A549 (cell line): ENCODE measurements around the gene TMEM86B. TPM values are rescaled to one million over a fixed set of nuclear protein-coding genes. Genes with fewer than 3 reads are reported as not detected.

Source experiments
- ATAC-seq, 2 experiments: fragments of 200-7000 bp in 1 of 2; fragments of >200 bp in 1 of 2; cut with Nextera tagmentation in 1 of 2; cut with Tn5 transposase in 1 of 2; 3 replicates each; pipeline versions ENCODE4 v1.8.0 to v1.9.1; 2018 to 2020; ENCODE audit warnings: mild to moderate bottlenecking in 1 of 2, moderate library complexity in 1 of 2
- CTCF ChIA-PET: fragments of 300-600 bp; sonication (Branson Sonifier 250); formaldehyde crosslinking; extraction: SDS; loops from one replicate; lab custom pipeline; 2021; ENCODE audit warnings: antibody characterized with exemption, inconsistent platforms; lab: Yijun Ruan, JAX
- POLR2A ChIA-PET: fragments of 350-600 bp; formaldehyde crosslinking; extraction: SDS; loops from one replicate; lab custom pipeline; 2021; ENCODE audit warnings: antibody characterized with exemption, inconsistent platforms; lab: Yijun Ruan, JAX
- DNase-seq, 2 experiments: peaks; one replicate each; pipeline versions ENCODE4 v3.0.0 to v3.0.0-alpha.2; 2011 to 2016; ENCODE audit warnings: low read depth in 1 of 2, low spot score in 1 of 2
- FAIRE-seq: peaks from 2 replicates; lab custom pipeline; 2011; peaks lifted over from hg19 to GRCh38; lab: Jason Lieb, UNC
- H3K27ac ChIP-seq, 2 experiments: fragments of >200 bp; sonication (Bioruptor Twin); formaldehyde crosslinking; 3 replicates each; pipeline ENCODE4 v1.5.1; 2016 to 2017
- H3K4me1 ChIP-seq: fragments of >200 bp; sonication (Bioruptor Twin); formaldehyde crosslinking; 3 replicates; pipeline ENCODE4 v1.6.1; 2016
- H3K4me2 ChIP-seq: fragments of >200 bp; sonication (Bioruptor Twin); formaldehyde crosslinking; 3 replicates; pipeline ENCODE4 v1.6.1; 2016
- H3K4me3 ChIP-seq: fragments of >200 bp; sonication (Bioruptor Twin); formaldehyde crosslinking; 3 replicates; pipeline ENCODE4 v1.5.1; 2016
- H3K9me3 ChIP-seq: fragments of >200 bp; sonication (Bioruptor Twin); formaldehyde crosslinking; 3 replicates; pipeline ENCODE4 v1.6.1; 2016
- BHLHE40 ChIP-seq: IDR thresholded peaks from 2 replicates; pipeline ENCODE4 v1.6.1; 2012; ENCODE audit warnings: low read depth, low read length, inconsistent platforms
- CBX2 ChIP-seq: fragments of 200-600 bp; sonication (generic); IDR thresholded peaks from 2 replicates; pipeline ENCODE4 v1.6.1; 2016; ENCODE audit warnings: low read depth, mild to moderate bottlenecking, borderline replicate concordance
- CHD2 ChIP-seq: fragments of 150-350 bp; IDR thresholded peaks from 2 replicates; pipeline ENCODE4 v1.6.1; 2014; ENCODE audit warnings: low read length; ENCODE audit not compliant: partially characterized antibody
- CHD4 ChIP-seq: fragments of 200-600 bp; sonication (generic); IDR thresholded peaks from 2 replicates; pipeline ENCODE4 v1.6.1; 2016; ENCODE audit warnings: antibody characterized with exemption, mild to moderate bottlenecking, borderline replicate concordance
- ESRRA ChIP-seq: fragments of 150-350 bp; IDR thresholded peaks from 2 replicates; pipeline ENCODE4 v1.6.1; 2014; ENCODE audit warnings: mild to moderate bottlenecking, low read length, borderline replicate concordance
- FOSB ChIP-seq: fragments of 250-450 bp; sonication (Bioruptor Pico); IDR thresholded peaks from 2 replicates; pipeline ENCODE4 v1.5.0; 2020; ENCODE audit warnings: mild to moderate bottlenecking, moderate library complexity
- FOXS1 ChIP-seq: fragments of 250-450 bp; sonication (Bioruptor Pico); IDR thresholded peaks from 2 replicates; pipeline ENCODE4 v1.5.0; 2020; ENCODE audit warnings: mild to moderate bottlenecking, moderate library complexity
- HOXA7 ChIP-seq: fragments of 250-450 bp; sonication (Bioruptor Pico); IDR thresholded peaks from 2 replicates; pipeline ENCODE4 v1.5.0; 2020; ENCODE audit warnings: mild to moderate bottlenecking, moderate library complexity
- HOXB5 ChIP-seq: fragments of 250-450 bp; sonication (Bioruptor Pico); IDR thresholded peaks from 2 replicates; pipeline ENCODE4 v1.5.0; 2020; ENCODE audit warnings: mild to moderate bottlenecking, moderate library complexity
- JUN ChIP-seq, 2 experiments: fragments of >200 bp; sonication (Bioruptor Twin); formaldehyde crosslinking; IDR thresholded peaks; 2 replicates in 1 of 2; 3 replicates in 1 of 2; pipeline ENCODE4 v1.6.1; 2016 to 2017
- JUNB ChIP-seq: fragments of >200 bp; sonication (Bioruptor Twin); formaldehyde crosslinking; IDR thresholded peaks from 2 replicates; pipeline ENCODE4 v1.6.1; 2016
- KDM1A ChIP-seq: fragments of 200-600 bp; sonication (generic); IDR thresholded peaks from 2 replicates; pipeline ENCODE4 v1.6.1; 2016; ENCODE audit warnings: low read depth, mild to moderate bottlenecking
- MAZ ChIP-seq: fragments of 150-350 bp; IDR thresholded peaks from 2 replicates; pipeline ENCODE4 v1.6.1; 2014; ENCODE audit warnings: antibody characterized with exemption, low read depth, low read length, borderline replicate concordance
- MYC ChIP-seq: IDR thresholded peaks from 2 replicates; pipeline ENCODE4 v1.6.1; 2012; ENCODE audit warnings: mild to moderate bottlenecking, inconsistent platforms, low read length, improper control_type of control experiment, borderline replicate concordance
- NPAS2 ChIP-seq: fragments of 250-450 bp; sonication (Bioruptor Pico); IDR thresholded peaks from 2 replicates; pipeline ENCODE4 v1.8.0; 2022; ENCODE audit warnings: mild to moderate bottlenecking, moderate library complexity, borderline replicate concordance
- NR3C1 ChIP-seq: fragments of >200 bp; sonication (Bioruptor Twin); formaldehyde crosslinking; IDR thresholded peaks from 3 replicates; pipeline ENCODE4 v1.6.1; 2017
- RAD21 ChIP-seq, 2 experiments: fragments of >200 bp in 1 of 2; sonication (Bioruptor Twin) in 1 of 2; formaldehyde crosslinking in 1 of 2; IDR thresholded peaks in 1 of 2; conservative IDR thresholded peaks in 1 of 2; 2 replicates in 1 of 2; 3 replicates in 1 of 2; pipeline ENCODE4 v1.6.1; 2012 to 2018; ENCODE audit warnings: inconsistent platforms in 1 of 2
- RARB ChIP-seq: fragments of 250-450 bp; sonication (Bioruptor Pico); IDR thresholded peaks from 2 replicates; pipeline ENCODE4 v1.8.0; 2021; ENCODE audit warnings: mild to moderate bottlenecking, moderate library complexity
- RCOR1 ChIP-seq: fragments of 150-350 bp; IDR thresholded peaks from 2 replicates; pipeline ENCODE4 v1.6.1; 2014; ENCODE audit warnings: antibody characterized with exemption, low read length, low read depth
- SMC3 ChIP-seq: fragments of >200 bp; sonication (Bioruptor Twin); formaldehyde crosslinking; IDR thresholded peaks from 3 replicates; pipeline ENCODE4 v1.6.1; 2018; ENCODE audit warnings: inconsistent platforms
- TFCP2L1 ChIP-seq: fragments of 250-450 bp; sonication (Bioruptor Pico); IDR thresholded peaks from 2 replicates; pipeline ENCODE4 v1.5.0; 2021; ENCODE audit warnings: mild to moderate bottlenecking
- TP53 ChIP-seq: fragments of 250-450 bp; sonication (Bioruptor Pico); IDR thresholded peaks from 2 replicates; pipeline ENCODE4 v1.5.0; 2021; ENCODE audit warnings: mild to moderate bottlenecking, moderate library complexity
- ZNF302 ChIP-seq: fragments of 250-450 bp; sonication (Bioruptor Pico); IDR thresholded peaks from 2 replicates; pipeline ENCODE4 v1.9.0; 2021; ENCODE audit warnings: inconsistent platforms, mild to moderate bottlenecking, moderate library complexity
- WGBS: methylation state at CpG from one replicate; pipeline ENCODE4 v1.1.6; 2017; ENCODE audit errors: missing lambda C conversion rate; 5-methylcytosine and 5-hydroxymethylcytosine counted together
- polyA plus RNA-seq, 4 experiments: library from polyadenylated mRNA; depleted of rRNA in 3 of 4; stranded (reverse); fragments of >200 nt; fragmentation: RNase III in 1 of 4; extraction: RNeasy Plus Mini Kit Qiagen cat#74134 plus additional on column Dnase treatment in 1 of 4; gene quantifications; 2 replicates in 3 of 4; 3 replicates in 1 of 4; pipeline ENCODE4 v1.2.3, GENCODE V29; 2011 to 2017
- TF ChIP-seq, protein P1 (sequence below): fragments of >200 bp; sonication (Bioruptor Twin); formaldehyde crosslinking; IDR thresholded peaks from 3 replicates; pipeline ENCODE4 v1.6.1; 2016
- TF ChIP-seq, protein P2 (sequence below): fragments of 150-350 bp; IDR thresholded peaks from 2 replicates; pipeline ENCODE4 v1.6.1; 2014; ENCODE audit warnings: low read depth, mild to moderate bottlenecking, low read length
- TF ChIP-seq, protein P3 (sequence below): IDR thresholded peaks from 2 replicates; pipeline ENCODE4 v1.6.1; 2012
- TF ChIP-seq, protein P4 (sequence below): fragments of >200 bp; sonication (Bioruptor Twin); formaldehyde crosslinking; IDR thresholded peaks from 3 replicates; pipeline ENCODE4 v1.5.1; 2016
- TF ChIP-seq, protein P5 (sequence below): IDR thresholded peaks from 2 replicates; pipeline ENCODE4 v1.6.1; 2012
- TF ChIP-seq, protein P6 (sequence below): fragments of 250-450 bp; sonication (Bioruptor Pico); IDR thresholded peaks from 2 replicates; pipeline ENCODE4 v1.5.0; 2021; ENCODE audit warnings: mild to moderate bottlenecking, moderate library complexity, borderline replicate concordance
- TF ChIP-seq, protein P7 (sequence below): fragments of 450-650 bp; IDR thresholded peaks from 2 replicates; pipeline ENCODE4 v1.6.1; 2014; ENCODE audit warnings: antibody characterized with exemption

Gene TMEM86B
- polyA plus RNA-seq, 2 of the 4 experiments (the other 2 are of a cell fraction), result 1.6 to 3.4 TPM

DNA sequence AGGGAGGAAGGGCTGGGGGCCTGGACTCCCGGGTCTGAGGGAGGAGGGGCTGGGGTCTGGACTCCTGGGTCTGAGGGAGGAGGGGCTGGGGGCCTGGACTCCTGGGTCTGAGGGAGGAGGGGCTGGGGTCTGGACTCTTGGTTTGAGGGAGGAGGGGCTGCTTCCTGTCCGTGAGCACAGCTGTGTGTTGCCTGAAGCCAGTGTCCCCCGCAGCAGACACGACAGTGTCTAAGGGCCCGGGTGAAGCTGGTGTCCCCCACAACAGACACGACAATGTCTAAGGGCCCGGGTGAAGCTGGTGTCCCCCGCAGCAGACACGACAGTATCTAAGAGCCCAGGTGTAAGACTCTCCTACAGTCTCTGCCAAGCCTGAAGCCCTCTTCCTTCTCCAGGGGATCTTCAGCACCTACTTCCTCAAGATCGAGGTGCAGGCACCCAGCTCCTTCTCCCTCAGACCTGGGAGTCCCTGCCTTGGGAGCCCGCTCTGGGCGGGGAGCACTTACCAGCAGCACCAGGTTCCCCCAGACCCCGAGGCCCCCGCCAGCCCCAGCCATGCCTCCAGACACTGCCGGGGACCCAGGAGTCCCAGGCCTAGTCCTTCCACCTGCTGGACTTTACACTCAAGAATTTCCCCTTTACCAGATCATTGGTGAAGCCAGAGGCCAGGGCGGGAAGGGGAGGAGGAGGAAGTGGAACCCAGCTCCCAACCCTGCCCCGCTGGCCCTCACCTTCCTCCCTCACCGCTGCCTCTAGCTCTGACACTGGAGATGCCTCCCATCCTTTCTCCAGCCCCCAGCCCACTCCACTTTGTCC lies 19.5 kb downstream of the TMEM86B start, which contains the start of gene PTPRH:
PTPRH (minus strand) TSS at position 622 of the 813 bp plus-strand sequence; CDS start at position 554, 68 bp downstream.
- peak; percentile 46 to 73 for DNase-seq
- Histone ChIP-seq H3K27ac (peak within 1 kb of the TSS; percentile 64 to 83), H3K9me3 (no peaks in the 10 kb centered on the region), H3K4me2 (peak within 1 kb of the TSS; percentile 64), H3K4me3 (no peak within 1 kb of the TSS), H3K4me1 (peaks cover 43% of the 10 kb centered on the region)
- peak; percentile 51 to 52 for ATAC-seq
- ChIA-PET POLR2A (interaction anchor here (1.0 to 1.3 kb wide), 2 partner anchors 20 to 198 kb away, joined by 4 to 5 read pairs; no protein-coding TSS in a partner anchor), CTCF (interaction anchor here (0.6 to 2.1 kb wide), 10 partner anchors 12 to 93 kb away, joined by 3 to 7 read pairs (median 4); partner anchors contain the start of gene DNAAF3)
- 36% methylated on average over 14 of the region's 18 CpGs for WGBS
- FAIRE-seq, result no peak
- TF ChIP-seq, protein P1, sequence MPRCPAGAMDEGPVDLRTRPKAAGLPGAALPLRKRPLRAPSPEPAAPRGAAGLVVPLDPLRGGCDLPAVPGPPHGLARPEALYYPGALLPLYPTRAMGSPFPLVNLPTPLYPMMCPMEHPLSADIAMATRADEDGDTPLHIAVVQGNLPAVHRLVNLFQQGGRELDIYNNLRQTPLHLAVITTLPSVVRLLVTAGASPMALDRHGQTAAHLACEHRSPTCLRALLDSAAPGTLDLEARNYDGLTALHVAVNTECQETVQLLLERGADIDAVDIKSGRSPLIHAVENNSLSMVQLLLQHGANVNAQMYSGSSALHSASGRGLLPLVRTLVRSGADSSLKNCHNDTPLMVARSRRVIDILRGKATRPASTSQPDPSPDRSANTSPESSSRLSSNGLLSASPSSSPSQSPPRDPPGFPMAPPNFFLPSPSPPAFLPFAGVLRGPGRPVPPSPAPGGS, result no peak
- TF ChIP-seq ZNF302 (CRISPR knock-in tag), result no peak
- TF ChIP-seq NR3C1, result no peak
- TF ChIP-seq, protein P2, sequence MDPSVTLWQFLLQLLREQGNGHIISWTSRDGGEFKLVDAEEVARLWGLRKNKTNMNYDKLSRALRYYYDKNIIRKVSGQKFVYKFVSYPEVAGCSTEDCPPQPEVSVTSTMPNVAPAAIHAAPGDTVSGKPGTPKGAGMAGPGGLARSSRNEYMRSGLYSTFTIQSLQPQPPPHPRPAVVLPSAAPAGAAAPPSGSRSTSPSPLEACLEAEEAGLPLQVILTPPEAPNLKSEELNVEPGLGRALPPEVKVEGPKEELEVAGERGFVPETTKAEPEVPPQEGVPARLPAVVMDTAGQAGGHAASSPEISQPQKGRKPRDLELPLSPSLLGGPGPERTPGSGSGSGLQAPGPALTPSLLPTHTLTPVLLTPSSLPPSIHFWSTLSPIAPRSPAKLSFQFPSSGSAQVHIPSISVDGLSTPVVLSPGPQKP, result no peak
- TF ChIP-seq CHD4, result no peak
- TF ChIP-seq RAD21 (conservative IDR thresholded peaks at IDR 0.05 in 1 of 2, IDR thresholded peaks at IDR 0.05 in 1 of 2), result no peak
- TF ChIP-seq SMC3, result no peak
- TF ChIP-seq, protein P3, sequence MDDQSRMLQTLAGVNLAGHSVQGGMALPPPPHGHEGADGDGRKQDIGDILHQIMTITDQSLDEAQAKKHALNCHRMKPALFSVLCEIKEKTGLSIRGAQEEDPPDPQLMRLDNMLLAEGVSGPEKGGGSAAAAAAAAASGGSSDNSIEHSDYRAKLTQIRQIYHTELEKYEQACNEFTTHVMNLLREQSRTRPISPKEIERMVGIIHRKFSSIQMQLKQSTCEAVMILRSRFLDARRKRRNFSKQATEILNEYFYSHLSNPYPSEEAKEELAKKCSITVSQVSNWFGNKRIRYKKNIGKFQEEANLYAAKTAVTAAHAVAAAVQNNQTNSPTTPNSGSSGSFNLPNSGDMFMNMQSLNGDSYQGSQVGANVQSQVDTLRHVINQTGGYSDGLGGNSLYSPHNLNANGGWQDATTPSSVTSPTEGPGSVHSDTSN, result no peak
- TF ChIP-seq HOXB5, result no peak
- TF ChIP-seq RARB (CRISPR knock-in tag), result 0 out of 2 replicates have a peak, but pooled peaks have one; percentile 39
- TF ChIP-seq, protein P4, sequence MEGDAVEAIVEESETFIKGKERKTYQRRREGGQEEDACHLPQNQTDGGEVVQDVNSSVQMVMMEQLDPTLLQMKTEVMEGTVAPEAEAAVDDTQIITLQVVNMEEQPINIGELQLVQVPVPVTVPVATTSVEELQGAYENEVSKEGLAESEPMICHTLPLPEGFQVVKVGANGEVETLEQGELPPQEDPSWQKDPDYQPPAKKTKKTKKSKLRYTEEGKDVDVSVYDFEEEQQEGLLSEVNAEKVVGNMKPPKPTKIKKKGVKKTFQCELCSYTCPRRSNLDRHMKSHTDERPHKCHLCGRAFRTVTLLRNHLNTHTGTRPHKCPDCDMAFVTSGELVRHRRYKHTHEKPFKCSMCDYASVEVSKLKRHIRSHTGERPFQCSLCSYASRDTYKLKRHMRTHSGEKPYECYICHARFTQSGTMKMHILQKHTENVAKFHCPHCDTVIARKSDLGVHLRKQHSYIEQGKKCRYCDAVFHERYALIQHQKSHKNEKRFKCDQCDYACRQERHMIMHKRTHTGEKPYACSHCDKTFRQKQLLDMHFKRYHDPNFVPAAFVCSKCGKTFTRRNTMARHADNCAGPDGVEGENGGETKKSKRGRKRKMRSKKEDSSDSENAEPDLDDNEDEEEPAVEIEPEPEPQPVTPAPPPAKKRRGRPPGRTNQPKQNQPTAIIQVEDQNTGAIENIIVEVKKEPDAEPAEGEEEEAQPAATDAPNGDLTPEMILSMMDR, result no peak
- TF ChIP-seq TFCP2L1 (CRISPR knock-in tag), result no peak
- TF ChIP-seq NPAS2 (CRISPR knock-in tag), result no peak
- no peak for TF ChIP-seq MAZ
- 0 out of 2 replicates have a peak, but pooled peaks have one; percentile 28 for TF ChIP-seq HOXA7 (CRISPR knock-in tag)
- TF ChIP-seq KDM1A, result no peak
- TF ChIP-seq, protein P5, sequence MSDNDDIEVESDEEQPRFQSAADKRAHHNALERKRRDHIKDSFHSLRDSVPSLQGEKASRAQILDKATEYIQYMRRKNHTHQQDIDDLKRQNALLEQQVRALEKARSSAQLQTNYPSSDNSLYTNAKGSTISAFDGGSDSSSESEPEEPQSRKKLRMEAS, result 0 out of 2 replicates have a peak, but pooled peaks have one; percentile 17
- TF ChIP-seq FOSB, result no peak
- no peak for TF ChIP-seq FOXS1 (CRISPR knock-in tag)
- TF ChIP-seq MYC, result no peak
- TF ChIP-seq BHLHE40, result no peak
- 0 out of 2 replicates have a peak, but pooled peaks have one; percentile 40 for TF ChIP-seq TP53 (CRISPR knock-in tag)
- no peak for TF ChIP-seq ESRRA
- no peak for TF ChIP-seq CBX2
- TF ChIP-seq, protein P6, sequence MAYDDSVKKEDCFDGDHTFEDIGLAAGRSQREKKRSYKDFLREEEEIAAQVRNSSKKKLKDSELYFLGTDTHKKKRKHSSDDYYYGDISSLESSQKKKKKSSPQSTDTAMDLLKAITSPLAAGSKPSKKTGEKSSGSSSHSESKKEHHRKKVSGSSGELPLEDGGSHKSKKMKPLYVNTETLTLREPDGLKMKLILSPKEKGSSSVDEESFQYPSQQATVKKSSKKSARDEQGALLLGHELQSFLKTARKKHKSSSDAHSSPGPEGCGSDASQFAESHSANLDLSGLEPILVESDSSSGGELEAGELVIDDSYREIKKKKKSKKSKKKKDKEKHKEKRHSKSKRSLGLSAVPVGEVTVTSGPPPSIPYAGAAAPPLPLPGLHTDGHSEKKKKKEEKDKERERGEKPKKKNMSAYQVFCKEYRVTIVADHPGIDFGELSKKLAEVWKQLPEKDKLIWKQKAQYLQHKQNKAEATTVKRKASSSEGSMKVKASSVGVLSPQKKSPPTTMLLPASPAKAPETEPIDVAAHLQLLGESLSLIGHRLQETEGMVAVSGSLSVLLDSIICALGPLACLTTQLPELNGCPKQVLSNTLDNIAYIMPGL (CRISPR knock-in tag), result no peak
- no peak for TF ChIP-seq JUN (IDR thresholded peaks at IDR 0.05)
- TF ChIP-seq, protein P7, sequence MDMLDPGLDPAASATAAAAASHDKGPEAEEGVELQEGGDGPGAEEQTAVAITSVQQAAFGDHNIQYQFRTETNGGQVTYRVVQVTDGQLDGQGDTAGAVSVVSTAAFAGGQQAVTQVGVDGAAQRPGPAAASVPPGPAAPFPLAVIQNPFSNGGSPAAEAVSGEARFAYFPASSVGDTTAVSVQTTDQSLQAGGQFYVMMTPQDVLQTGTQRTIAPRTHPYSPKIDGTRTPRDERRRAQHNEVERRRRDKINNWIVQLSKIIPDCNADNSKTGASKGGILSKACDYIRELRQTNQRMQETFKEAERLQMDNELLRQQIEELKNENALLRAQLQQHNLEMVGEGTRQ, result no peak
- no peak for TF ChIP-seq CHD2
- TF ChIP-seq RCOR1, result no peak
- TF ChIP-seq JUNB, result no peak
